Measurements from ENCODE around the gene CXXC5. TPM values are rescaled to one million over a fixed set of nuclear protein-coding genes. Genes with fewer than 3 reads are reported as not detected.

CXXC5 gene
- total and polyA plus RNA-seq, 9 of the 15 experiments (the other 6 are each of a cell fraction or from before 2014, with no cell fraction given): 1.9 to 123 (median 45.8) TPM

DNA sequence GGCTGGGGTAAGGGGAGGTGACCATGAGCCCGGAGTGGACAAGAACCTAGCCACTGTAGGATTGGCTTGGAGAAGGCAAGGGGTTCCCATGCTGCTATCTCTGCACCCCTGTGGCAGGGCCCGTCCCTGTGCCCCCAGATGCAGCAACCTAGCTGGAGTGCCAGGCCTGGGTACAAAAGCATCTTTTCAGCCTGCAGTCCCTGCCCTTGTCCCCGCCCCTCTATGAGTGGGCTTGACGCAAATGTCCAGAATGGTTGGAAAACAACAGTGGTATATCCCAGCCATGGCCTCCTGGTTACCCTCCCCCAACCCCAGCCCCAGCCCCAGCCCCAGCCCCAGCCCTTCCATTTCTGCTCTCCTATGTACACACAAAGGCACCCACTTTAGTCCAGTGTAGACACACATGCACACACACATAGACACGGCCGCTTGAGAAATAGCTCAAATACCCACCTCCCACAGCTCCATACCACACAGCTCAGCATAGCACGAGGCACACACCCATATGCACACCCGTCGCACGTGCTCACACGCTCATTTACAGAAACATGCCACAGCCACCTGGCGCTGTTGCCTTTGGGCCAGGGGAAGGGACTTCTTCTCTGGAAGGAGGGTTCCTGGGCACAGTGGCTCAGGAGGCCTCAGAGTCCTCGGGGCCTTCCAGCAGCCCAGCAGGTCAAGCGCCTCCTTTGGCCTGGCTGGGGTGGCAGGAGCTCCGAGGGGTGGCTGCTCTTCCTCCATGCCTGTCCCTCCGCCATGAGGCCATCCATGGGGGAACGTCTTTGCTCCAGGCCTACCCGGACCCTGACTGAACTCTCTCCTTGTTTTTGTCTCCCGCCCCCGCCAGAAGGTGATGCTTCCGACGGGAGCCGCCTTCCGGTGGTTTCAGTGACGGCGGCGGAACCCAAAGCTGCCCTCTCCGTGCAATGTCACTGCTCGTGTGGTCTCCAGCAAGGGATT is 34.1 kb downstream of the CXXC5 start:
- Histone ChIP-seq H3K4me2 (ENCODE audit: insufficient read depth, low read length) (no peak overlapping the region), H3K4me3 (no peak overlapping the region), H3K27me3 (ENCODE audit: control insufficient read depth in 2 of 2, insufficient read depth in 2 of 2, low read length in 2 of 2) (no peaks in the 10 kb centered on the region; a peak in 1 of 5 replicates), H3K79me2 (ENCODE audit: control insufficient read depth, insufficient read depth, low read length) (peaks cover 46% of the 10 kb centered on the region), H3K27ac (ENCODE audit: extremely low read depth, low read depth, low read length) (no peak overlapping the region), H4K20me1 (replicated peaks; ENCODE audit: control insufficient read depth, insufficient read depth, low read length) (peaks cover 25% of the 10 kb centered on the region), H2AFZ (ENCODE audit: low read depth, low read length) (no peak overlapping the region), H3K9ac (ENCODE audit: insufficient read depth in 1 of 2, low read depth in 2 of 2, low read length in 2 of 2) (no peak overlapping the region), H3K9me1 (ENCODE audit: control insufficient read depth, insufficient read depth, low read length) (peaks cover 3% of the 10 kb centered on the region), H3K4me1 (replicated peaks in 1 of 2; ENCODE audit: control insufficient read depth in 2 of 2, insufficient read depth in 2 of 2, low read length in 2 of 2) (peaks cover 3 to 56% of the 10 kb centered on the region in 2 experiments; a peak in 3 of 5 replicates), H3K9me3 (replicated peaks; ENCODE audit: control insufficient read depth, insufficient read depth, low read depth, low read length) (no peaks in the 10 kb centered on the region), H3K36me3 (ENCODE audit: control insufficient read depth, insufficient read depth, low read length) (peaks cover 82% of the 10 kb centered on the region; the same call in 2 of the 3 replicates)
- ChIA-PET CTCF (ENCODE audit: low intra/inter-chr PET ratio) (no interaction called here), POLR2A (interaction anchor here (1.0 kb wide), 1 partner anchor 15 kb away, joined by 5 read pairs; no protein-coding TSS in a partner anchor)
- BruUV-seq (replicated peaks): no TSS peak
- in situ Hi-C loops (cut with MboI): no loop called here
- no peak for ATAC-seq
- no peak for DNase-seq (ENCODE audit: extremely low read depth in 1 of 4, low spot score in 3 of 4)
- FAIRE-seq: no peak
- TF ChIP-seq POLR2AphosphoS5 (IDR thresholded peaks at IDR 0.05; ENCODE audit: control insufficient read depth, insufficient read depth, low read depth, low read length): 0 out of 2 replicates have a peak, but pooled peaks have one; percentile 25
- TF ChIP-seq, protein P1, sequence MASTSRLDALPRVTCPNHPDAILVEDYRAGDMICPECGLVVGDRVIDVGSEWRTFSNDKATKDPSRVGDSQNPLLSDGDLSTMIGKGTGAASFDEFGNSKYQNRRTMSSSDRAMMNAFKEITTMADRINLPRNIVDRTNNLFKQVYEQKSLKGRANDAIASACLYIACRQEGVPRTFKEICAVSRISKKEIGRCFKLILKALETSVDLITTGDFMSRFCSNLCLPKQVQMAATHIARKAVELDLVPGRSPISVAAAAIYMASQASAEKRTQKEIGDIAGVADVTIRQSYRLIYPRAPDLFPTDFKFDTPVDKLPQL (IDR thresholded peaks at IDR 0.05; ENCODE audit: extremely low read depth, insufficient read length): no peak
- peak; percentile 54 for TF ChIP-seq RBM22 (IDR thresholded peaks at IDR 0.05; ENCODE audit: low read depth, low read length, poor library complexity, severe bottlenecking)
- TF ChIP-seq POLR2G (IDR thresholded peaks at IDR 0.05; ENCODE audit: low read depth, low read length): peak; percentile 59
- WGBS (ENCODE audit: insufficient coverage, low coverage, missing lambda C conversion rate): 97% methylated on average over 27 of the region's 29 CpGs
- intact Hi-C loops (cut with micrococcal nuclease): no loop called here

All from K562 (cell line).